ENCODE data around the gene APOC3. TPM values are rescaled to one million over a fixed set of nuclear protein-coding genes. Genes with fewer than 3 reads are reported as not detected.

The APOC3 gene
- total RNA-seq, 4 donors from 2014 or later: 2.6 to 36.5 TPM; not detected in 2

DNA sequence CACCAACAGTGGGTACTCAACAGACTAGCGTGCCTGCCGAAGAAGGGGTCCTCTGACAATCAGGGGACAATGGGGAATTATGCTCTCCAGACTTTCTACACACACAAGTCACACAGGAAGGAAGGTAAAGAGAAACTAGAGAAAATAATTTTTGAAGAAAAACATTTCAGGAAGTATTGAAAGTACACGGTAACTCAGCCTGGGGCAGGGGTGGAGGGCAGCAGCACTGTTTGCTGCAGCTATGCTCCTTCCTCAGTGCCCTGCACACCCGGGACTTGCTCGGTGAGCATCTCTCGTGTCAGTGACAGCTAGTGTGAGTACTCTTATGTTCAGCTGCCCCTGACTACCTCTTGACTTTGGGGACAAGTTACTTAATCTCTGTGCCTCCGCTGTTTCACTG, 25.7 kb downstream of the APOC3 start:
- WGBS: 68% methylated on average over 7 of the region's 7 CpGs
- no peak overlapping the region for H3K27ac ChIP-seq

DNA sequence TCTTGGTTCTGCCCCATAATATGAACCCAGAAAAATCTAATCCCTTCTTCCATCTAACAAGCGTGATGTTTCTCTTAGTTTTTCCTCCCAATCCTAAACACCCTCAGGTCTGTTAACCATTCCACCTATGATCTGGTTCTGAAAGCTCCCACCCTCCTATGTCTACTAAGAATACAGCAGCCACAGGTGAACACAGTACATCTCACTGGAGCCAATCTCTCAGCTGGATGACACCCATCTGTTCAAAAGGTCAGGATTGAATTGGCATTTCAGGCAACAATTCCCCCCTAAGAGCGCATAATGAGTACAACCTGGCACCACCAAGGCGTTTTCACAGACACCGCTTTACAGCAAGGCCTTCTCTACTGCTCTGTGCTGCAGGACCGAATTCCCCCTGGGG, 26.7 kb downstream of the APOC3 start:
- WGBS: 99% methylated on average over 5 of the region's 5 CpGs
- H3K27me3 ChIP-seq: no peaks in the 10 kb centered on the region
- H3K27ac ChIP-seq: no peak overlapping the region
- TF ChIP-seq EP300 (IDR thresholded peaks at IDR 0.05) (no peak), POLR2AphosphoS5 (IDR thresholded peaks at IDR 0.05) (no peak), POLR2A (IDR thresholded peaks at IDR 0.05) (no peak)
- TF ChIP-seq, protein P1, sequence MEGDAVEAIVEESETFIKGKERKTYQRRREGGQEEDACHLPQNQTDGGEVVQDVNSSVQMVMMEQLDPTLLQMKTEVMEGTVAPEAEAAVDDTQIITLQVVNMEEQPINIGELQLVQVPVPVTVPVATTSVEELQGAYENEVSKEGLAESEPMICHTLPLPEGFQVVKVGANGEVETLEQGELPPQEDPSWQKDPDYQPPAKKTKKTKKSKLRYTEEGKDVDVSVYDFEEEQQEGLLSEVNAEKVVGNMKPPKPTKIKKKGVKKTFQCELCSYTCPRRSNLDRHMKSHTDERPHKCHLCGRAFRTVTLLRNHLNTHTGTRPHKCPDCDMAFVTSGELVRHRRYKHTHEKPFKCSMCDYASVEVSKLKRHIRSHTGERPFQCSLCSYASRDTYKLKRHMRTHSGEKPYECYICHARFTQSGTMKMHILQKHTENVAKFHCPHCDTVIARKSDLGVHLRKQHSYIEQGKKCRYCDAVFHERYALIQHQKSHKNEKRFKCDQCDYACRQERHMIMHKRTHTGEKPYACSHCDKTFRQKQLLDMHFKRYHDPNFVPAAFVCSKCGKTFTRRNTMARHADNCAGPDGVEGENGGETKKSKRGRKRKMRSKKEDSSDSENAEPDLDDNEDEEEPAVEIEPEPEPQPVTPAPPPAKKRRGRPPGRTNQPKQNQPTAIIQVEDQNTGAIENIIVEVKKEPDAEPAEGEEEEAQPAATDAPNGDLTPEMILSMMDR (IDR thresholded peaks at IDR 0.05): no peak
- H3K36me3 ChIP-seq: peaks cover 46% of the 10 kb centered on the region
- H3K9me3 ChIP-seq: no peaks in the 10 kb centered on the region
- DNase-seq (ENCODE audit: low spot score in 2 of 2): no peak
- H3K4me1 ChIP-seq: peaks cover 24% of the 10 kb centered on the region
- no peak overlapping the region for H3K4me3 ChIP-seq

More for the DNA sequence above, 25.7 kb downstream of the APOC3 start:
- H3K4me1 ChIP-seq: peaks cover 24% of the 10 kb centered on the region
- TF ChIP-seq POLR2AphosphoS5 (IDR thresholded peaks at IDR 0.05): no peak
- TF ChIP-seq, protein P1 (IDR thresholded peaks at IDR 0.05): no peak
- H3K36me3 ChIP-seq: peaks cover 36% of the 10 kb centered on the region
- no peak overlapping the region for H3K4me3 ChIP-seq
- no peaks in the 10 kb centered on the region for H3K9me3 ChIP-seq
- DNase-seq (ENCODE audit: low spot score in 2 of 2): no peak
- no peaks in the 10 kb centered on the region for H3K27me3 ChIP-seq

DNA sequence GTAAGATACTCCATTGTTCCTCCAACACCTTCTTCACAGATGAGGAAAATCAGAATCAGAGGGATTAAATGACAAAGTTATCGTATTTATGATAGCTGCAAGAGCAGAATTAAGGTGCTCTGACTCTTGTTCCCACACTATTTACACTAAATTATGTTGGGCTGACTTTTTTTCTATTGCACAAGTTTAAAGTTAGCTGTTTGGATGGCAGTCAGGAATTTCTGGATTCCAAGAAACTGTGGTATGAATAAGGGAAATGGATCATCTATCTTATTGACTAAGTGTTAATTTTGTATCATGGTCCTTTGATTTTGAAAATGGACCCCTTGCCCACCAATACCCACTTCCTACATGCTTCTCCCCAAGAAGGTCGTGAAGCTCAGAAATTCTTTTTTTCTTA, 27.6 kb downstream of the APOC3 start:
- TF ChIP-seq POLR2A (IDR thresholded peaks at IDR 0.05) (no peak), EP300 (IDR thresholded peaks at IDR 0.05) (no peak), POLR2AphosphoS5 (IDR thresholded peaks at IDR 0.05) (no peak)
- TF ChIP-seq, protein P1 (IDR thresholded peaks at IDR 0.05): no peak
- H3K4me3 ChIP-seq: no peak overlapping the region
- H3K27me3 ChIP-seq: no peaks in the 10 kb centered on the region
- no peak for DNase-seq (ENCODE audit: low spot score in 2 of 2)
- peaks cover 17% of the 10 kb centered on the region for H3K4me1 ChIP-seq
- H3K9me3 ChIP-seq: no peaks in the 10 kb centered on the region
- peaks cover 55% of the 10 kb centered on the region for H3K36me3 ChIP-seq
- WGBS: 96% methylated on average over 2 of the region's 2 CpGs
- no peak overlapping the region for H3K27ac ChIP-seq

DNA sequence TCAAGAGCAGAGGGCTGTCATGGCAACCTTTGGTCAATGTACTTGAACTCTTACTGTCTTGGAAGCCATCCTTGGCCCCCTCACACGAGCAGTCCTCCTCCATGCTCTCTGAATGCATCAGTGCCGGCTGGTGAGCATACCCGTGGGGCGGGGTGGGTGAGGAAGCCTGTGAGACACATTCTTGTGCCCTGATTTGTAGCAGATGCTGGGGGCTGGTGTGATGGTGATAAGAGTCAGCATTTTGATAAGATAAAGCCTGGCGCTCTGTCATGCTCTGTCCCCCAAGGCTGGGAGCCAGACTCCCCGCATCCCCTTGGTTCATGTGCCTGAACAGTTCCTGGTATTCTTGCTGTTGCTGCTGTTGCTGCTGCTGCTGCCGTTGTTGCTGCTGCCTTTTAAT, 28.2 kb downstream of the APOC3 start:
- Histone ChIP-seq H3K27ac (no peak overlapping the region), H3K27me3 (no peaks in the 10 kb centered on the region), H3K4me1 (peaks cover 10% of the 10 kb centered on the region), H3K9me3 (no peaks in the 10 kb centered on the region), H3K36me3 (peaks cover 61% of the 10 kb centered on the region), H3K4me3 (no peak overlapping the region)
- no peak for TF ChIP-seq POLR2A (IDR thresholded peaks at IDR 0.05)
- no peak for TF ChIP-seq POLR2AphosphoS5 (IDR thresholded peaks at IDR 0.05)
- no peak for TF ChIP-seq EP300 (IDR thresholded peaks at IDR 0.05)
- no peak for DNase-seq (ENCODE audit: low spot score in 2 of 2)
- 73% methylated on average over 7 of the region's 7 CpGs for WGBS

DNA sequence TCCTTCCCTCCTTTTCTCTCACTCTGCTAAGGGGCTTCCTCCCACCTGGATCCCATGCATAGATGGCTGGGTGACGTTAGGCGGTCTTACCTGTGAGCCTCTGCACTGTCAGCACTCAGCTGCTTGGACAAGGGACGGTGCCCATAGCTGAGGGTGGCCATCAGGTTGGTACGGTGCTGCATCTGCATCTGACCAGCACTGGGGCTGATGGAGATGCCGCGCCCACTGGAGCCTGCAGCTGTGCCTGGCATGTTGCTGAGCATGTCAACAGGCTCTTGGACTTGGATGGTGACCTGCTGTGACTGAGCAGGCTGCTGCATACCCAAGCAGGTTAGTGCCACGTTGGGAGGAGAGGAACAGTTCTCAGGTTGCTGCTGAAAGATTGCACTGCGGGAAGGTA, 29.5 kb downstream of the APOC3 start:
- H3K36me3 ChIP-seq: peaks cover 73% of the 10 kb centered on the region
- H3K27me3 ChIP-seq: no peaks in the 10 kb centered on the region
- no peaks in the 10 kb centered on the region for H3K9me3 ChIP-seq
- WGBS: 94% methylated on average over 8 of the region's 8 CpGs
- TF ChIP-seq EP300 (IDR thresholded peaks at IDR 0.05) (no peak), POLR2A (IDR thresholded peaks at IDR 0.05) (no peak), POLR2AphosphoS5 (IDR thresholded peaks at IDR 0.05) (no peak)
- TF ChIP-seq, protein P1 (IDR thresholded peaks at IDR 0.05): no peak
- no peak for DNase-seq (ENCODE audit: low spot score in 2 of 2)
- H3K27ac ChIP-seq: no peak overlapping the region
- no peak overlapping the region for H3K4me3 ChIP-seq
- no peaks in the 10 kb centered on the region for H3K4me1 ChIP-seq

DNA sequence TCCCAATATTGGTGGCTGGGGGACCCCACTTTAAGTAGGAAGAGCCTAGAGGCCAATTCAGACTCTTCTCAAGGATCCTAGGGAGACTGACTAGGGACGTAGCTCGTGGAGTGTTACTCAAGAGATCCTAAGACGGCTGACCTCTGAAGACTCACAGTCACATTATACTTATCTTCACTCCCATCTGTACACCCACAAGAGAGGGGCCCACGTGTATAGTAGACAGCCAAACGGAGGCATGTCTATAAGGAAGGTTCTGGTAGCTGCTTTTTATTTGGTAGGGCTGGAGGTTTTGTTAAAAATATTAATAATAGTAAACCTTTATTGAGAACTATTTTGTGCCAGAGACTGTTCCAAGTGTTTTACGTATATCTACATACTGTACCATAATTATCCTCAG, 30.6 kb downstream of the APOC3 start:
- no peak overlapping the region for H3K27ac ChIP-seq
- DNase-seq (ENCODE audit: low spot score in 2 of 2): no peak
- H3K27me3 ChIP-seq: no peaks in the 10 kb centered on the region
- peaks cover 84% of the 10 kb centered on the region for H3K36me3 ChIP-seq
- H3K4me3 ChIP-seq: no peak overlapping the region
- H3K9me3 ChIP-seq: no peaks in the 10 kb centered on the region
- 81% methylated on average over 6 of the region's 6 CpGs for WGBS
- no peaks in the 10 kb centered on the region for H3K4me1 ChIP-seq
- TF ChIP-seq POLR2AphosphoS5 (IDR thresholded peaks at IDR 0.05): no peak
- no peak for TF ChIP-seq POLR2A (IDR thresholded peaks at IDR 0.05)
- TF ChIP-seq, protein P1 (IDR thresholded peaks at IDR 0.05): no peak
- TF ChIP-seq EP300 (IDR thresholded peaks at IDR 0.05): no peak
